ENCODE results near the gene TMEM114. TPM values are rescaled to one million over a fixed set of nuclear protein-coding genes. Genes with fewer than 3 reads are reported as not detected.

Gene TMEM114
- polyA plus RNA-seq, 1 experiment: not detected

GRCh38 chr16:8542393-8542792 is 47.9 kb downstream of the TMEM114 start:
- DNase-seq (ENCODE audit: low read depth, low spot score): no peak
- no peaks in the 10 kb centered on the region for H3K27me3 ChIP-seq (ENCODE audit: control insufficient read depth, insufficient read depth, low read length)
- POLR2A ChIA-PET: no interaction called here
- no peak for TF ChIP-seq CTCF (IDR thresholded peaks at IDR 0.05; ENCODE audit: low read depth, low read length)
- no peak overlapping the region for H3K4me3 ChIP-seq (ENCODE audit: low read depth, low read length)
- H3K9me3 ChIP-seq (ENCODE audit: control insufficient read depth, insufficient read depth, low read length): no peaks in the 10 kb centered on the region
- CTCF ChIA-PET: no interaction called here
- no peak overlapping the region for H3K27ac ChIP-seq (ENCODE audit: low read depth, low read length)

- no peak for DNase-seq (ENCODE audit: low read depth, low spot score)
- Histone ChIP-seq H3K27me3 (ENCODE audit: control insufficient read depth, insufficient read depth, low read length) (no peaks in the 10 kb centered on the region), H3K27ac (ENCODE audit: low read depth, low read length) (no peak overlapping the region), H3K9me3 (ENCODE audit: control insufficient read depth, insufficient read depth, low read length) (no peaks in the 10 kb centered on the region), H3K4me3 (ENCODE audit: low read depth, low read length) (no peak overlapping the region)
- POLR2A ChIA-PET: no interaction called here
- TF ChIP-seq CTCF (IDR thresholded peaks at IDR 0.05; ENCODE audit: low read depth, low read length): no peak
- CTCF ChIA-PET: no interaction called here
Observed at GRCh38 chr16:8541868-8542267, 48.4 kb downstream of the TMEM114 start.

DNA sequence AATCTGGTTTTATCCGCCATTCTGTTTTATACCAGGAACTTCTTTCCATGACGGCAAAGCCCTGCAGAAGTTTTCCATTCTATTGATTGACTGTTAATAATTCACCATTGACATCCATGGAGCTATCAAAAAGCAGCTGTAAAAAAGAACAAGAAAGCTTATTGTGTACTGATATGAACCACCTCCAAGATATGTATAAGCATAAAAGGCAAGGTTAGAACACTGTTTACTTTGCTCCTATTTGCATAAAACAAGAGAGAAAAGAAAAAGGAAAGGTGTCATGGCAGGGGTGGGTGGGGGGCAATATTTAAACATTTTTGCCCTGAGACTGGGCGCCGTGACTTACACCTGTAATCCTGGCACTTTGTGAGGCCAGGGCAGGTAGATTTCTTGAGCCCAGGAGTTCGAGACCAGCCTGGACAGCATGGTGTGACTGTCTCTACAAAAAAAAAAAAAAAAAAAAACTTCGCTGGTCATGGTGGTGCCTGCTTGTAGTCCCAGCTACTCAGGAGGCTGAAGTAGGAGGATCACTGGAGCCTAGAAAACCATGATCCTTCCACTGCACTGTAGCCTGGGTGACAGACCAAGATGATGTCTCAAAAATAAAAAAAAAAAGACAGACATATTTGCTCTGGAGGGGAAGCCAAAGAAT is 52.5 kb downstream of the TMEM114 start:
- ChIA-PET POLR2A (no interaction called here), CTCF (no interaction called here)
- TF ChIP-seq CTCF (IDR thresholded peaks at IDR 0.05; ENCODE audit: low read depth, low read length): no peak
- Histone ChIP-seq H3K9me3 (ENCODE audit: control insufficient read depth, insufficient read depth, low read length) (no peaks in the 10 kb centered on the region), H3K27me3 (ENCODE audit: control insufficient read depth, insufficient read depth, low read length) (no peaks in the 10 kb centered on the region), H3K4me3 (ENCODE audit: low read depth, low read length) (no peak overlapping the region), H3K27ac (ENCODE audit: low read depth, low read length) (no peak overlapping the region)
- no peak for DNase-seq (ENCODE audit: low read depth, low spot score)

- DNase-seq (ENCODE audit: low read depth, low spot score): no peak
- POLR2A ChIA-PET: no interaction called here
- Histone ChIP-seq H3K4me3 (ENCODE audit: low read depth, low read length) (no peak overlapping the region), H3K27me3 (ENCODE audit: control insufficient read depth, insufficient read depth, low read length) (no peaks in the 10 kb centered on the region), H3K9me3 (ENCODE audit: control insufficient read depth, insufficient read depth, low read length) (no peaks in the 10 kb centered on the region), H3K27ac (ENCODE audit: low read depth, low read length) (no peak overlapping the region)
- no peak for TF ChIP-seq CTCF (IDR thresholded peaks at IDR 0.05; ENCODE audit: low read depth, low read length)
- CTCF ChIA-PET: no interaction called here
Observed at GRCh38 chr16:8533509-8533908, 56.8 kb downstream of the TMEM114 start.

- Histone ChIP-seq H3K4me3 (ENCODE audit: low read depth, low read length) (no peak overlapping the region), H3K27ac (ENCODE audit: low read depth, low read length) (no peak overlapping the region), H3K27me3 (ENCODE audit: control insufficient read depth, insufficient read depth, low read length) (no peaks in the 10 kb centered on the region), H3K9me3 (ENCODE audit: control insufficient read depth, insufficient read depth, low read length) (no peaks in the 10 kb centered on the region)
- no peak for TF ChIP-seq CTCF (IDR thresholded peaks at IDR 0.05; ENCODE audit: low read depth, low read length)
- POLR2A ChIA-PET: no interaction called here
- CTCF ChIA-PET: no interaction called here
- no peak for DNase-seq (ENCODE audit: low read depth, low spot score)
Observed at GRCh38 chr16:8530752-8531384, 59.4 kb downstream of the TMEM114 start.

All from AG04450 (cell line).